Adrenal gland (tissue), 5 donors: Measurements from ENCODE around the gene STARD13.

Experiments used
- CTCF ChIP-seq, 6 experiments: fragments of 450-650 bp in 4 of 6; fragments of 200-600 bp in 2 of 6; sonication (generic) in 1 of 6; IDR thresholded peaks; 1 replicate in 5 of 6; 2 replicates in 1 of 6; pipeline versions ENCODE4 v1.5.1 to v1.8.0; 2016 to 2021; ENCODE audit warnings: antibody characterized with exemption in 6 of 6, mild to moderate bottlenecking in 2 of 6, moderate library complexity in 1 of 6
- POLR2A ChIP-seq, 2 donors: fragments of 450-650 bp; IDR thresholded peaks; one replicate each; pipeline ENCODE4 v1.6.1; 2017; ENCODE audit warnings: antibody characterized with exemption in 2 of 2, mild to moderate bottlenecking in 2 of 2, moderate library complexity in 1 of 2
- donor health status: DM: no; HTN: no; CAD: no.

GRCh38 chr13:33311040-33311439 lies 25.5 kb upstream of the STARD13 start:
- TF ChIP-seq CTCF (IDR thresholded peaks at IDR 0.05): no peak
- TF ChIP-seq POLR2A (IDR thresholded peaks at IDR 0.05): no peak
